WTC11 (cell line): ENCODE data around the gene MOCS1. TPM values are rescaled to one million over a fixed set of nuclear protein-coding genes. Genes with fewer than 3 reads are reported as not detected.
A peak's percentile ranks its signal among the peaks of the same experiment; 100 is the strongest.

ENCODE experiments used
- ATAC-seq: fragments of 200-7000 bp; cut with Tn5 transposase; 2 replicates; pipeline ENCODE4 v1.10.0; 2021; ENCODE audit warnings: mild to moderate bottlenecking, moderate library complexity
- CTCF ChIA-PET: fragments of 300-600 bp; sonication (Branson Sonifier 250); formaldehyde crosslinking; loops from one replicate; lab custom pipeline; 2021; ENCODE audit warnings: antibody characterized with exemption; lab: Charles Lee
- POLR2A ChIA-PET: fragments of 350-600 bp; sonication (Branson Sonifier 250); formaldehyde crosslinking; loops from one replicate; lab custom pipeline; 2021; ENCODE audit warnings: antibody characterized with exemption; lab: Charles Lee
- DNase-seq: peaks from one replicate; pipeline ENCODE4 v3.0.0; 2021; ENCODE audit warnings: low spot score
- H3K27ac Mint-ChIP-seq: 2 replicates; pipeline ENCODE4 v1.8.0; 2021; ENCODE audit warnings: mixed read lengths
- H3K27me3 Mint-ChIP-seq: 2 replicates; pipeline ENCODE4 v1.8.0; 2021; ENCODE audit warnings: low read depth, mild to moderate bottlenecking, moderate library complexity, mixed read lengths
- H3K36me3 Mint-ChIP-seq: 2 replicates; pipeline ENCODE4 v1.8.0; 2021; ENCODE audit warnings: mixed read lengths
- H3K4me1 Mint-ChIP-seq: 2 replicates; pipeline ENCODE4 v1.8.0; 2022; ENCODE audit warnings: mixed read lengths
- H3K4me3 Mint-ChIP-seq: 2 replicates; pipeline ENCODE4 v1.8.0; 2021; ENCODE audit warnings: mild to moderate bottlenecking, moderate library complexity, mixed read lengths
- H3K9me3 Mint-ChIP-seq: 2 replicates; pipeline ENCODE4 v1.8.0; 2021; ENCODE audit warnings: mixed read lengths
- AR ChIP-seq: fragments of 250-450 bp; sonication (Bioruptor Pico); IDR thresholded peaks from 2 replicates; pipeline ENCODE4 v1.9.0; 2021; ENCODE audit warnings: mild to moderate bottlenecking
- ATF6 ChIP-seq: sonication (generic); formaldehyde crosslinking; IDR thresholded peaks from 2 replicates; pipeline ENCODE4 v1.8.1; 2023; ENCODE audit warnings: mild to moderate bottlenecking, missing genetic modification reagents
- CTCF ChIP-seq: fragments of 200-600 bp; IDR thresholded peaks from 2 replicates; pipeline ENCODE4 v1.8.0; 2022; ENCODE audit warnings: antibody characterized with exemption
- ESRRA ChIP-seq: sonication (generic); formaldehyde crosslinking; IDR thresholded peaks from 2 replicates; pipeline ENCODE4 v1.8.1; 2022; ENCODE audit warnings: mild to moderate bottlenecking, missing genetic modification reagents, borderline replicate concordance
- FOXK1 ChIP-seq: sonication (generic); formaldehyde crosslinking; IDR thresholded peaks from 2 replicates; pipeline ENCODE4 v1.8.0; 2022; ENCODE audit warnings: mild to moderate bottlenecking, moderate library complexity, missing genetic modification reagents
- NR2C2 ChIP-seq: sonication (generic); formaldehyde crosslinking; IDR thresholded peaks from 2 replicates; pipeline ENCODE4 v1.8.0; 2022; ENCODE audit warnings: mild to moderate bottlenecking, missing genetic modification reagents
- PRRX2 ChIP-seq: fragments of 250-450 bp; sonication (Bioruptor Pico); IDR thresholded peaks from 2 replicates; pipeline ENCODE4 v1.8.0; 2021; ENCODE audit warnings: mild to moderate bottlenecking
- RELA ChIP-seq: sonication (generic); formaldehyde crosslinking; IDR thresholded peaks from 2 replicates; pipeline ENCODE4 v1.8.1; 2022; ENCODE audit warnings: missing genetic modification reagents, mild to moderate bottlenecking, borderline replicate concordance
- TCF7 ChIP-seq: sonication (generic); formaldehyde crosslinking; IDR thresholded peaks from 2 replicates; pipeline ENCODE4 v1.8.0; 2022; ENCODE audit warnings: mild to moderate bottlenecking, low read depth, missing genetic modification reagents, moderate library complexity
- USF2 ChIP-seq: sonication (generic); formaldehyde crosslinking; IDR thresholded peaks from 2 replicates; pipeline ENCODE4 v1.8.1; 2023; ENCODE audit warnings: mild to moderate bottlenecking, missing genetic modification reagents, moderate library complexity
- ZNF219 ChIP-seq: sonication (generic); formaldehyde crosslinking; IDR thresholded peaks from 2 replicates; pipeline ENCODE4 v1.8.0; 2023; ENCODE audit warnings: missing genetic modification reagents, mild to moderate bottlenecking, borderline replicate concordance
- ZNF281 ChIP-seq: sonication (generic); formaldehyde crosslinking; IDR thresholded peaks from 2 replicates; pipeline ENCODE4 v1.8.0; 2023; ENCODE audit warnings: mild to moderate bottlenecking, missing genetic modification reagents
- ZNF416 ChIP-seq: fragments of 250-450 bp; sonication (Bioruptor Pico); IDR thresholded peaks from 2 replicates; pipeline ENCODE4 v1.9.0; 2021; ENCODE audit warnings: mild to moderate bottlenecking, inconsistent platforms
- total RNA-seq: library from RNA; stranded (reverse); gene quantifications from 3 replicates; pipeline ENCODE4 v1.2.3, GENCODE V29; 2021

MOCS1 gene
- total RNA-seq, 1 experiment from 2014 or later: 18.5 TPM

GRCh38 chr6:39867592-39867991 lies 66.7 kb downstream of the MOCS1 start:
- TF ChIP-seq RELA (CRISPR knock-in tag) (no peak), PRRX2 (CRISPR knock-in tag) (no peak), ZNF219 (CRISPR knock-in tag) (no peak), CTCF (0 out of 2 replicates have a peak, but pooled peaks have one; percentile 18), ZNF281 (CRISPR knock-in tag) (no peak), USF2 (CRISPR knock-in tag) (0 out of 2 replicates have a peak, but pooled peaks have one; percentile 14), ZNF416 (CRISPR knock-in tag) (no peak), FOXK1 (no peak)
- ChIA-PET CTCF (interaction anchor here (0.9 to 4.2 kb wide), 11 partner anchors 12 to 490 kb away, joined by 3 to 21 read pairs (median 3); partner anchors contain the start of gene DAAM2), POLR2A (no interaction called here)
- peak; percentile 52 for DNase-seq
- H3K27me3 Mint-ChIP-seq: no peaks in the 10 kb centered on the region; the same call in 1 of the 2 replicates
- H3K4me1 Mint-ChIP-seq: peaks cover 29% of the 10 kb centered on the region
- no peak overlapping the region for H3K27ac Mint-ChIP-seq
- H3K4me3 Mint-ChIP-seq: no peak overlapping the region
- ATAC-seq: peak; percentile 89
- H3K36me3 Mint-ChIP-seq: no peaks in the 10 kb centered on the region
- H3K9me3 Mint-ChIP-seq: no peaks in the 10 kb centered on the region

- Mint-ChIP-seq H3K4me3 (no peak overlapping the region), H3K4me1 (peaks cover 41% of the 10 kb centered on the region), H3K27me3 (no peaks in the 10 kb centered on the region; the same call in 1 of the 2 replicates), H3K9me3 (no peaks in the 10 kb centered on the region), H3K36me3 (no peaks in the 10 kb centered on the region), H3K27ac (no peak overlapping the region)
- ATAC-seq (peak; percentile 71), DNase-seq (peak; percentile 94)
- CTCF ChIA-PET: interaction anchor here (0.6 to 4.2 kb wide), 20 partner anchors 9 to 503 kb away, joined by 3 to 21 read pairs (median 4); partner anchors contain the start of genes DAAM2, KIF6 and MOCS1
- TF ChIP-seq NR2C2 (no peak), ESRRA (no peak), TCF7 (no peak), AR (no peak), CTCF (peak; percentile 93), ATF6 (CRISPR knock-in tag) (no peak)
- POLR2A ChIA-PET: no interaction called here
These were observed 69.0 kb downstream of the MOCS1 start for GRCh38 chr6:39865011-39865888.
